IPS-NIHi11 (cell line): Measurements from ENCODE around the gene CYB5R2.

Experiments
- DNase-seq: peaks from one replicate; pipeline ENCODE4 v3.0.0; 2012; ENCODE audit warnings: mixed read lengths, low spot score

The CYB5R2 gene

DNA sequence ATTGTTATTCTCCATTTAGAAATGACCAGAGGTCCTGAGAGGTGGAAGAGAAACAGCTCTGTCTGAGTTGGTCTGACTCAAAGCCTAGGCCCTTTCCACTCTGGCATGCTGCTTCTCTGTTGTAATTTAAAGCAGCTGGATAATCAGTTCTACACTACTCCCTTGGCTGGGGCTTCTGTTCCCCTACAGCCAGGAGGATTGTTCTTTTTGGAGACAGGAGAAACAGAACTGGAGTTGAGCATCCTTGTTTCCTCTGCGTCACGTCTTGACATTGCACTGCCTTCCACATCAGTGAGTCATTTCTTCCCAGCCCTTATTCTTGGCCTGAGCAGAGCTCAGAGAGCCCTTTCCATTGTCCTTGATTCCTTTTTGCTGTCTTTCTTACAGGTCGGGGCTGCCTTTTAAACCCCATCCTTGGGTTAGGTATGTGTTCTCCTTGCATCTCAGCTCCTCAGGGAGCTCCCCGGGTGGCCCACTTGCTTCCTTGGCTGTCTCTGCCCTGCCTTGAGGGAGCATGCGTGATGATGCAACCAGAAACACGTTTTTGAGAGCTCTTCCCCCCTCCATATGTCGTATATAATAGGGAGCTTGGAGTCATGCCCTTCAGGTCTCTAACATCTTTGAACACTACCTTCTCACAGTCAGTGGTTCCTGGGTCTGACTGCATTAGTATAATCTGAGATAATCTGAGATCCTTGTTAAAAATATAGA lies 35.7 kb downstream of the CYB5R2 start:
- no peak for DNase-seq

DNA sequence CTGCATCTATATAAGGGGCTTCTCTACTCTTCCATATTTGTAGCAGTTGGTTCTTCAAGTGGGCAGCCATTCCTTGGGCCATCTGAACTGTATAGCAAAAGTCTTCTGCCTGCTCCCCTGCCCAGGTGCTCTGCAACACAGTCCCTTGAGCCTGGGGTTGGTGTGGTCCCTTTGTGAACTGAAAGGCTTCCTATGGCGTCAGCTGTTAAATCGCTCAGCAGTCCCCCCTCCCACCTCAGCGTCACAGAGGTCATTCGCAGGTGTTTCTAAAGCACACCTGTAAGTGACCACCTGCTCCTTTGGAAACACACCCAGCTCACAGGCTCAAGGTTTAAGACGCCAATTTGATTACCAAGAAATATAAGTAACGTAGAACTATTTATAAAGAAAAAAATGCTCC lies 37.0 kb downstream of the CYB5R2 start:
- DNase-seq, result no peak

DNA sequence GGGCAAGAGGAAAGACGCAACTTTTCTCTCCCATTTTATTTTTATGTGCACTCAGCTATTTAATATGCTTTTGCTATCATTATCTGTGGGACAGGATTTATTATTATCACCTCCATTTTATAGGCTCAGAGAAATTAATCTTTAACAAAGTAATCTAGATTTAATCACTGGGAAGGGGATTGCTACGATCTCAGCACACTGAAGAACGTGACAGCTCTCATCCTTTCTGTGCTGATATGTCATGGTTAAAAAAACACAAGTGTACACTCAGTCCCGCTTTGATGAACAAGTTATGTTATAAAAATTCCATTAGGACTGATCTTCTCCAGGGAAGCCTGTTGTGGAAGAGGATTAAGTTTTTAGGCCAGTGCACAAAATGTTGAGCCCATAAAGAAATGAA lies 37.6 kb downstream of the CYB5R2 start:
- DNase-seq, result no peak

DNA sequence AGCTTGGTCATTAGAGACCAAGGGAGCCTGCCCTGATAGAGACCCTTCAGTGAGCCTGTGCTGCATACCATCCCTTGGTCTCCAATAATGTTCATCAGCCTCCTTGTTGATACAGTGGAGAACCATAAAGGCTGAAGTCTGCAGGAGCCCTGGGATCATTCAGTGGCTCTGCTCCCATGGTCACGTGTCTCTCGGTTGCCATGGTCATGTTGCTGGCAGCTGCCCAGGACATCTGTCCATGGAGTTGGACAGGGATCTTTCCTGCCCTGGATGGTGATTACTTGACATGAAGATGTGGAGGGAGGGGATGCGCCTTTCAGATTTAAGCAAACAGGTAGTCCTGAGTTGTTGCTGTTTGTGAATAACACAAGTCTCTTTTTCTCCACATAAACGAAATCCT lies 38.2 kb downstream of the CYB5R2 start:
- no peak for DNase-seq

DNA sequence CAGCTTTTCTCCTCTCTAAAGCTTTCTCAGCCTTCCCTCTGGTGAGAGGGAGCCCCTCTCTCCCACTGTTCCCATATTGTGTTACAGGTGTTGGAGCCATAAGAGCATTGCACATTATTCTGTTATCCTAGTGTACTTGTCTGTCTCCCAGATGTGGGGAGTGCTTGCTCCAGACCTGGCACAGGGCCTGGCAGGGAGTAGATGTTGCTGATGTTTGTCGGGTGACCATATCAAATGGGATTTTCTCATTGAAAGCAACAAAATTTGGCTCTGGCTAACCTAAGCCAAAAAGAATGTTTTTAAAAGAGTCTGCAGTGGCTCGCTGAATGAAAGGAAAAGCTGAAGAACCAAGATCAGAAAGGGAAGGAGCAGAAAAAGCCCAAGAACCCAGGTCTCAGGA lies 41.1 kb downstream of the CYB5R2 start:
- no peak for DNase-seq

DNA sequence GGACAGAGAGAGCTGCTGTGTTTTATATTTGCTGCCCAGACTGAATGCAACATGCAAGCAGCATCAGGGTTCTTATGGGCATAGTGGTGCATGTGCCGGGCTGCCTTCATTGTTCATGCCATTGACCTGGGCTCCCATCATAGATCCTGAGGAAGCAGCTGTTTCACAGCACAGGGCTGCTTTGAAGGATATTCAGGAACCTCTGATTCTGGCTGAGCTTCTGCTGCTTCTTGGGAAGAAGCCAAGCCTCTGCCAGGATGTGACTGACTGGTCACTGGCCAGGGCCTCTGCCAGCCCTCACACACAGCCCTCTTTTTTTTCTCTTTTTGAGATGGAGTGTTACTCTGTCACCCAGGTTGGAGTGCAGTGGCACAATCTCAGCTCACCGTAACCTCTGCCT lies 43.3 kb downstream of the CYB5R2 start:
- DNase-seq, result no peak

DNA sequence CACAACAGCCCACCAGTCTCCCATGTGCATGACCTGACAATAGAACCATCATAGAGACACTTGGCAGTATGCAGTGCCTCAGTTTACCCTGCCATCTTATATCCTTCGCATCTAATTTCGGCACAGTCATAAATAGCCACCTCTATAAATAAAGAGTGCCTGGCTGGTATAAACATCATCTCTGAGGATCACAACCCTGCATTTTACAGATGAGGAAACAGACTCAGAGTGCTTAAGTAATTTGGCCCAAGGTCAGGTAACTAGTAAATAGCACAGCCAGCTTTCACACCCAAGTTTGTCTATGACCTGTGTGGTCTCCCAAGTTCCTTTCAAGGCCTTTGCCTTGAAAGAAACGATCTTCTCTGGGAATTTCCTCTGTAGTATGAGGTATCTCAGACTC lies 44.6 kb downstream of the CYB5R2 start:
- DNase-seq, result no peak

DNA sequence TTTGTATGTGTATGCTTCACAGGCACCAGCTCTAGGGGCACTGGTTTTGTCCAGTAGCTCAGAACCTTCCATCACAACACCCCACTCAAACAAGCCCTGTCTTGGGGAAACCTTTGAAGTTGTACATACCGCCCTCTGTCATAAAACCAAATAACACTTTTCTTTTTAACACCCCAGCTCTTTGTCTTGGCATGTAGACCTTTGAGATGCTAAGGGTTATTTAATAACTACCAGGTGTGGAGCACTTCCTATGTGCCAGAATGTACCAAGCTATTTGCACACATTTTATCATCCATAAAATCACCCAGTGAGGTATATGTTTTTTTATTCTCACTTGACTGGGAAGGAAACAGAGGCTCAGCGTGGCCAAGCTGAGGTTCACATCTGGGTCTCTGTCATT lies 50.6 kb downstream of the CYB5R2 start:
- DNase-seq, result no peak

DNA sequence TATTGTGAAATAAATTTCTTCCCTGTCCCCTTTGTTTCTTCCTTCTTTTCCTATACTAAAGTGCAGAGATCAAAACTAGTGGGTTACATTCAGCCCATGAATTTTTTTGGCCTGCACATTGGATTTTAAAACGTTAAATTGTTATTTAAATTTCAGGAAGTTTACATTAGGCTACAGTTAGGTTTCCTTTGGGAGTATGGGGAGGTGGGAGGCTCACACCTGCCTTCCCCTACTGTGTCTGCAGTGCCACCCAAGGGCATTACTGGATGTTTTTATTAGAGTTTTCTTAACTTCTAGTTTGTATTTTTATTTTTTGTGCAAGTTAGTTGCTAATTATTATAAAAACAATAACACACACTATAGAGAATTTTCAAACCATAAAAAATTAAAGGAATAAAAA lies 51.7 kb downstream of the CYB5R2 start:
- no peak for DNase-seq

DNA sequence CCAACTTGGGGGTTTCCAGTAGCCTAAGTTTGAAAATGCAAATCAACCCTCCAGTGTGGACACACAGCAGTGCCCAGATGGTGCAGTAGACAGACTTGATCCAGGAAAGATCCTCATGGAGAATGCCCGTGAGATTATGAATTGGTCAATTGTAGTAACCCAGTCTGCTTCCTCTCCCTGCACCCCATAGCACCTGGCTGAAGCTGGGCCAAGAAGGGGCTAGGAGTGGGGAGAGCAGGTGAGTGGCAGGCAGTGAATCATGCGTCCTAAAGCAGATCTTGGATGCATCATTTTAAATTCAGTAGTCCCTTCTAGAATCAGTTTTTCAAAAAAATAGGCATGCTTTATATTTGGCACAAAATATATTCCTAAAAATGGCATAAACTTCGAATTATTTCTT lies 52.2 kb downstream of the CYB5R2 start:
- no peak for DNase-seq

DNA sequence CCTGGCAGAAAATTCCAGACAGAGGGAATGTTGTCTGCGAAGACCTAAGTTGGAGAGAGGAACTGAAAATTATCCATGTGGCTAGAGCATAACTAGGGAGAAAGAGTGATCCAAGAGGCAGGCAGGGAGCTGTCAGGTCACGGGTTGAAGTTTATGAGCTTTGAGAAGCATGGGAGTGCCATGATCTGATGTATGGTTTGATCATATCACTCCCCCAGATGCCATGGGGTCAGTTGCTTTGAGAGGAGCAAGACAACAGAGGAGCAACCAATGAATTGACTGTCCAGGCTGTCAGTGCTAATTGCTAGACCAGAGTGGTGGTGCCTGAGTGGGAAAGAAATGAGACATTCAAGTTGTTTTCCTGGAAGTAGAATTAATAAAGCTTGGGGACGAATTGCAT lies 54.0 kb downstream of the CYB5R2 start:
- no peak for DNase-seq

DNA sequence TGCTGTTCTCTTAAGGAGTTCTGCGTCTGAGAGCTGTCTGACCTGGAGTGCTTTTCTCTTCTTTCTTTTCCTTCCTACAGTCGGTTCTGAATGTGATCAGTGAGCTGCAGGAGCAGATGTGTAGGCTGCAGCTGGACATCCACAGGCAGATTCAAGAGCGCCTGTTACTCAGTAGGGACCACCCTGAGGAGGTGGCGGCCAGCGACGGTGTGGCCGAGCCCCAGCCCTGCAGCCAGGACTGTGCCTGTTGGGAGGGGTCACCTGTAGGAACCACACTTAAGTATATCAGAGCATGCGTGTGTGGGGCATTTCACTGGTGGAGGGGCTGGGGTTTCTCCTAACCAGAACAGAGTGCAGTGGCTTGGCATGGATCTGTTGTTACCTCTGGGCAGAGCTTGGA lies 56.3 kb downstream of the CYB5R2 start:
- no peak for DNase-seq
